Embryonic facial prominence (tissue), 1 donor: ENCODE measurements around the gene ATG4D.
A peak's percentile ranks its signal among the peaks of the same experiment; 100 is the strongest.

Experiments
- DNase-seq: peaks from one replicate; pipeline ENCODE4 v3.0.0-alpha.2; 2016; ENCODE audit errors: extremely low spot score

ATG4D gene

GRCh38 chr19:10543420-10544241 is at the start of gene ATG4D:
TSS of gene ATG4D (plus strand) at chr19:10543904. CDS start at chr19:10544091, 187 bp downstream.
- DNase-seq, result no peak

GRCh38 chr19:10497371-10497770 is 46.3 kb upstream of the ATG4D start:
- no peak for DNase-seq

- no peak for DNase-seq
Observed at GRCh38 chr19:10499550-10500246, 44.0 kb upstream of the ATG4D start.

GRCh38 chr19:10500247-10500592 is 43.5 kb upstream of the ATG4D start:
- DNase-seq, result no peak

- DNase-seq, result no peak
Observed at GRCh38 chr19:10501971-10502523, 41.7 kb upstream of the ATG4D start.

GRCh38 chr19:10502524-10503001 is 41.1 kb upstream of the ATG4D start:
- peak; percentile 53 for DNase-seq

GRCh38 chr19:10503002-10503789 is 40.5 kb upstream of the ATG4D start, which contains the start of gene KEAP1:
TSS of gene KEAP1 (minus strand) at chr19:10503356. CDS start at chr19:10500033, 3,323 bp downstream.
- no peak for DNase-seq

- no peak for DNase-seq
Observed at GRCh38 chr19:10505583-10506229, 38.0 kb upstream of the ATG4D start.

- no peak for DNase-seq
Observed at GRCh38 chr19:10508036-10508435, 35.7 kb upstream of the ATG4D start.

- no peak for DNase-seq
Observed at GRCh38 chr19:10508707-10509106, 35.0 kb upstream of the ATG4D start.

- no peak for DNase-seq
Observed at GRCh38 chr19:10510301-10510802, 33.4 kb upstream of the ATG4D start.

- DNase-seq, result no peak
Observed at GRCh38 chr19:10513223-10513622, 30.5 kb upstream of the ATG4D start.

- no peak for DNase-seq
Observed at GRCh38 chr19:10514211-10515145, 29.2 kb upstream of the ATG4D start.

GRCh38 chr19:10516064-10516385 is 27.7 kb upstream of the ATG4D start:
- no peak for DNase-seq

- DNase-seq, result no peak
Observed at GRCh38 chr19:10516671-10517286, 26.9 kb upstream of the ATG4D start.

GRCh38 chr19:10517361-10517759 is 26.3 kb upstream of the ATG4D start, which contains the start of gene S1PR5:
TSS of gene S1PR5 (minus strand) at chr19:10517447. CDS start at chr19:10515011, 2,436 bp downstream.
- no peak for DNase-seq

- no peak for DNase-seq
Observed at GRCh38 chr19:10517760-10518443, 25.8 kb upstream of the ATG4D start.

GRCh38 chr19:10518444-10519361 is 25.0 kb upstream of the ATG4D start:
- no peak for DNase-seq
